Caco-2 (cell line): ENCODE data around the gene HOXB9. TPM values are rescaled to one million over a fixed set of nuclear protein-coding genes. Genes with fewer than 3 reads are reported as not detected.

ENCODE experiments used
- BruUV-seq: library from RNA; stranded (reverse); fragments of 400-500 nt; replicated peaks from 2 replicates; lab custom pipeline; 2021; lab: Mats Ljungman, UMichigan
- CTCF ChIA-PET: fragments of 300-600 bp; sonication (Branson Sonifier 250); formaldehyde crosslinking; loops from one replicate; lab custom pipeline; 2022; ENCODE audit warnings: antibody characterized with exemption; lab: Charles Lee
- POLR2A ChIA-PET: fragments of 300-600 bp; sonication (Branson Sonifier 250); formaldehyde crosslinking; loops from one replicate; lab custom pipeline; 2022; ENCODE audit warnings: antibody characterized with exemption; lab: Charles Lee
- DNase-seq, 2 experiments: peaks; one replicate each; pipeline versions ENCODE4 v3.0.0 to v3.0.0-alpha.2; 2020 to 2022
- H3K27me3 ChIP-seq: replicated peaks from 2 replicates; pipeline ENCODE4 v1.6.0; 2011; ENCODE audit warnings: low read length; ENCODE audit not compliant: control insufficient read depth, insufficient read depth
- H3K36me3 ChIP-seq: 2 replicates; pipeline ENCODE4 v1.5.1; 2011; ENCODE audit warnings: low read length; ENCODE audit not compliant: control insufficient read depth, insufficient read depth
- H3K4me1 ChIP-seq: fragments of 250-450 bp; sonication (Bioruptor Pico); 2 replicates; pipeline ENCODE4 v1.5.1; 2020; ENCODE audit warnings: mild to moderate bottlenecking
- H3K4me3 ChIP-seq: 2 replicates; pipeline ENCODE4 v1.5.1; 2011; ENCODE audit warnings: low read depth, mild to moderate bottlenecking, control low read depth, low read length
- H3K9me3 ChIP-seq: fragments of 250-450 bp; sonication (Bioruptor Pico); 2 replicates; pipeline ENCODE4 v1.5.1; 2020; ENCODE audit warnings: mild to moderate bottlenecking, moderate library complexity
- H3K27ac Mint-ChIP-seq: one replicate; pipeline ENCODE4 v1.8.0; 2022; ENCODE audit warnings: mixed read lengths; ENCODE audit not compliant: unreplicated experiment
- H3K27me3 Mint-ChIP-seq: one replicate; pipeline ENCODE4 v1.8.0; 2022; ENCODE audit warnings: mixed read lengths; ENCODE audit not compliant: insufficient read depth, unreplicated experiment
- H3K36me3 Mint-ChIP-seq: one replicate; pipeline ENCODE4 v1.8.0; 2022; ENCODE audit warnings: mild to moderate bottlenecking, mixed read lengths; ENCODE audit not compliant: insufficient read depth, unreplicated experiment
- H3K4me1 Mint-ChIP-seq: one replicate; pipeline ENCODE4 v1.8.0; 2022; ENCODE audit warnings: low read depth, mixed read lengths; ENCODE audit not compliant: unreplicated experiment
- H3K4me3 Mint-ChIP-seq: one replicate; pipeline ENCODE4 v1.8.0; 2022; ENCODE audit warnings: mild to moderate bottlenecking, moderate library complexity, mixed read lengths; ENCODE audit not compliant: unreplicated experiment
- H3K9me3 Mint-ChIP-seq: one replicate; pipeline ENCODE4 v1.8.0; 2022; ENCODE audit warnings: mixed read lengths; ENCODE audit not compliant: unreplicated experiment
- CTCF ChIP-seq, 2 experiments: fragments of 200-600 bp in 1 of 2; IDR thresholded peaks; 1 replicate in 1 of 2; 2 replicates in 1 of 2; pipeline versions ENCODE4 v1.5.1 to v1.8.0; 2011 to 2022; ENCODE audit warnings: antibody characterized with exemption in 1 of 2, control low read depth in 1 of 2, inconsistent platforms in 1 of 2, low read depth in 1 of 2, low read length in 1 of 2, mild to moderate bottlenecking in 1 of 2, moderate library complexity in 1 of 2; ENCODE audit not compliant: insufficient read depth in 1 of 2, severe bottlenecking in 1 of 2, unreplicated experiment in 1 of 2
- intact Hi-C: fragments of 100-400 bp; cut with micrococcal nuclease; formaldehyde crosslinking; loops from one replicate; pipeline ENCODE4 v1.10.0; 2022; ENCODE audit not compliant: unreplicated experiment
- total RNA-seq: library from RNA; stranded (reverse); gene quantifications from 2 replicates; pipeline ENCODE4 v1.2.3, GENCODE V29; 2022

HOXB9 gene
- total RNA-seq, 1 experiment from 2014 or later: 4.5 TPM

DNA sequence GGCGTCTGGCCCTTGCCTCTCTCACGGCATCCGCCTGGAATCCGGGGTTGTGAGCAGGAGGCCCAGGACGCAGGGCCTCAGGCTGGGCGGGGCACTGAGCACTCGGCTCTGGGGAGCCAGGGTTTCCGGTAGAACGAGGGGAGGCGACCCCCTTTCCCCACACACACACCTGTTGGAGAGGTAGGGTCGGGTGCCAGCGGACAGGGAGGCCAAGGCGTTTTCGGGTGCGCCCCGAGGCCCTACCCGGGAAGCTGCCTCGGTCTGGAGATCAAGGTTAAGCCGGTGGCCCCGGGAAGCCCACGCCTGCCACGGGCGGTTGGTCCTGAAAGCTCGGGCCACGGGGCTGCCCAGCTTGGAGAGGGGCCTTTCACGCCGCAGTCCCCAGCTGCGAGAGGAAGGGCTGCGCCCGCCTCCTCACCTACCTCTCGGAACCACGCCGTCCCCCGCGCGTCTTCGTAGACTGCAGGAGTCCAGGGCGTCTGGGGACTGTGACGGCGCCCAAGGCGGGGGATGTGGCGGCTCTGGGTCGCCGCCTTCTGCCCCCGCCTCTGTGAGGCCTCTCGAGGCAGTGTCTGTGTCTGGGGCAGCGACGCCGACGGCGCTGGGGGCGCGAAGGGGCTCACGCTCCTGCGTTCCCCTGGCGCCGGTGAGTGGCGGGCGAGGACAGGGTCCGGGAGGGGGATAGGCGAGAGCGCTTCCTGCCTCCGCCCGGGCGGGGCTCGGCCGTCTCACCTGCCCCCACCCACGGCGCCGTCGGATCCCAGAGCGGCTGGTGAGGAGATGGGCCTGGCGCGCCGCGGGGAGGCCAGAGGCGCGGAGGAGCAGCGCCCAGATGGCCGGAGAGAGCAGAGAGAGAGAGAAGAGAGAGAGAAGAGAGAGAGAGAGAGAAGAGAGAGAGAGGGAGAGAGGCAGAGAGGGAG, 20.3 kb upstream of the HOXB9 start:
- Histone ChIP-seq H3K4me1 (peaks cover 9% of the 10 kb centered on the region; the same call in 1 of the 2 replicates), H3K36me3 (no peaks in the 10 kb centered on the region), H3K9me3 (no peaks in the 10 kb centered on the region), H3K4me3 (peak overlapping the region; percentile 30), H3K27me3 (no peaks in the 10 kb centered on the region)
- H3K4me3 Mint-ChIP-seq: peak overlapping the region; percentile 77
- ChIA-PET POLR2A (interaction anchor here (0.7 kb wide), 2 partner anchors 133 to 147 kb away, joined by 5 read pairs; no protein-coding TSS in a partner anchor), CTCF (interaction anchor here (0.5 to 0.7 kb wide), 2 partner anchors 23 to 53 kb away, joined by 3 to 5 read pairs; no protein-coding TSS in a partner anchor)
- BruUV-seq: no TSS peak
- peaks cover 7% of the 10 kb centered on the region for H3K4me1 Mint-ChIP-seq
- TF ChIP-seq CTCF (IDR thresholded peaks at IDR 0.05; ENCODE audit: insufficient read depth in 1 of 2, low read depth in 1 of 2, low read length in 1 of 2, severe bottlenecking in 1 of 2, unreplicated experiment in 1 of 2): no peak
- H3K27me3 Mint-ChIP-seq: peaks cover 24% of the 10 kb centered on the region
- DNase-seq: peak; percentile 73 to 82
- H3K36me3 Mint-ChIP-seq: no peaks in the 10 kb centered on the region
- intact Hi-C loops: loop anchor here (2.0 kb wide), 1 partner anchor 20 kb away; the partner anchor contains the start of gene HOXB9
- H3K27ac Mint-ChIP-seq: no peak overlapping the region
- no peaks in the 10 kb centered on the region for H3K9me3 Mint-ChIP-seq

GRCh38 chr17:48645639-48646182, 19.6 kb upstream of the HOXB9 start:
- Histone ChIP-seq H3K27me3 (no peaks in the 10 kb centered on the region), H3K9me3 (no peaks in the 10 kb centered on the region), H3K36me3 (no peaks in the 10 kb centered on the region), H3K4me1 (peaks cover 9% of the 10 kb centered on the region; the same call in 1 of the 2 replicates), H3K4me3 (peak overlapping the region; percentile 30)
- intact Hi-C loops: loop anchor here (2.0 kb wide), 1 partner anchor 19 kb away; the partner anchor contains the start of gene HOXB9
- no TSS peak for BruUV-seq
- POLR2A ChIA-PET: no interaction called here
- Mint-ChIP-seq H3K4me1 (peaks cover 7% of the 10 kb centered on the region), H3K4me3 (peak overlapping the region; percentile 77), H3K27me3 (peaks cover 26% of the 10 kb centered on the region), H3K27ac (no peak overlapping the region), H3K9me3 (no peaks in the 10 kb centered on the region), H3K36me3 (no peaks in the 10 kb centered on the region)
- CTCF ChIA-PET: interaction anchor here (0.5 kb wide), 1 partner anchor 53 kb away, joined by 3 read pairs; no protein-coding TSS in a partner anchor
- no peak for DNase-seq
- TF ChIP-seq CTCF (IDR thresholded peaks at IDR 0.05; ENCODE audit: insufficient read depth in 1 of 2, low read depth in 1 of 2, low read length in 1 of 2, severe bottlenecking in 1 of 2, unreplicated experiment in 1 of 2): no peak

DNA sequence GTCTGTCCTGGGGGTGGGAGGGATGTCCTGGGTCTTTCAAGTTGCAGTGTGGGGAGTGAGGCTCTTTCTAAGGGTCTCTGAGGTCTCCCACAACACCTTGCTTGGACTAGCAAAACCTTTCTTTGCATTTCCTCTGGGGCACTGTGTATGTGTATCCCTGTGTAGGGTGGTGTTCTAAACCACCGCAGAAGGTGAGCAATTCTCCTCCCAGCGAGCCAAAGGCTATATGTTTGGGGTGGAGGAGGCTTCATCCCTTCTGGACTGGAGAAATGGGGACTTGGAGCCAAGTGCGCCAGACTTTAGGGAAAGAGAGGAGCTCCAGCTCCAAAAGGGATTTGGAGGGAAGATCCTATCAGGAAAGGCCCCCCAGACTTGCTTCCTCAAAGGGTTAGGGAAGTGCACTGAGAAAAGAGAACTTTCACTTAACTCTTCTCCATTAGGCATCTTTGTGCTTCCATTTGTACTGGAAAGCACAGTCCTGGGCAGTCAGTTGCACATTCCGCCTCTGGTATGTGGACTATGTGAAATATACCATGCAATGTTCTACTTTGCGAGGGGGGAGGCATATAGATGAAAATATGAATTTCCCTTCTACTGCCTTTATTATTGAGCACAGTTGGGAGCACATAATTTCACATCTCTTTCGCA, 18.9 kb upstream of the HOXB9 start:
- Mint-ChIP-seq H3K27me3 (peaks cover 22% of the 10 kb centered on the region), H3K27ac (no peak overlapping the region), H3K4me3 (no peak overlapping the region), H3K36me3 (no peaks in the 10 kb centered on the region), H3K4me1 (peaks cover 7% of the 10 kb centered on the region), H3K9me3 (no peaks in the 10 kb centered on the region)
- Histone ChIP-seq H3K4me3 (no peak overlapping the region), H3K4me1 (peaks cover 9% of the 10 kb centered on the region; the same call in 1 of the 2 replicates), H3K27me3 (no peaks in the 10 kb centered on the region), H3K36me3 (no peaks in the 10 kb centered on the region), H3K9me3 (no peaks in the 10 kb centered on the region)
- ChIA-PET CTCF (no interaction called here), POLR2A (no interaction called here)
- intact Hi-C loops: no loop called here
- no peak for TF ChIP-seq CTCF (IDR thresholded peaks at IDR 0.05; ENCODE audit: insufficient read depth in 1 of 2, low read depth in 1 of 2, low read length in 1 of 2, severe bottlenecking in 1 of 2, unreplicated experiment in 1 of 2)
- peak in 1 of 2 experiments; percentile 30 for DNase-seq
- no TSS peak for BruUV-seq
